HL-60/S4 treated with phorbol 12-myristate 13-acetate at 8.2 ng/mL for 4 days and 3 days (cell line): ENCODE data around the gene CFAP58.

Experiments used
- in situ Hi-C: fragments of 300-500 bp; cut with MboI; formaldehyde crosslinking; loops from 2 replicates; pipeline ENCODE4 v1.15.0; 2022; ENCODE audit warnings: low sequenced_read_pairs

Gene CFAP58

DNA sequence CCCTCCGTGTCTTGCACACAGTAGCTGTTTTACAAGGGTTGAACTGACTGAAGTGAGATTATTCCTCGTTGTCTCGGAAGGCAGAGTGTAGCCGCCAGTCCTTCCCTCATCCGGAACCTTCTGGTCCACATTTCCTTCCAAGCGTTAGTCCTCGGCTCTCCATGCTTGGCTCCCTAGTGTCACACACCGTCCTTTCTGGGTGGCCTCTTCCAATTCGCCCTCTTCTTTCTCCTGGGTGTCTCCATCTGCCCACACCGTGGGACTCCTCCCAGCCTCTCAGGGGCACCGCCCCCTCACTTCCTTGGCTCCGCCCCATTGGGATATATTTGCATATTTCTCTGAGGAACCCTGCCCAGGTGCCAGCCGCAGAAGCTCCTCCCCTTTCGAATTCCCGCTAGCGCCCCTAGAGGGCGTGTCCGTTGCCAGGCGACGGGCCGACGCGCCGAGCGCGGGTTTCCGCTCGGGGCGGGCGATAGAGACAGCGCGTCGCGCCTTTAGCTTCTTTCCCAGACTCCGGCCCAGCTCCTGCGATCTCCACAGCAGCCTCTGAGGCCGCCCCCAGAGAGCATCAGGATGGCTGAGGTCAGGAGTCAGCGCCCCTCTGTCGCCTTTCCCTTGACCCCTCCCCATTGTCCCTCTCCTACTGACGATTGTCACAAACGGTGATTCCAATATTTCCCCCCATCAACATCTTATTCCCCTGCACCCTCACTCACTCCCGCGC, at the start of gene CFAP58:
Gene CFAP58 (plus strand): TSS at position 509 of the 724 bp plus-strand sequence. CDS start 65 bp downstream, at position 574.
- in situ Hi-C loops: no loop called here

DNA sequence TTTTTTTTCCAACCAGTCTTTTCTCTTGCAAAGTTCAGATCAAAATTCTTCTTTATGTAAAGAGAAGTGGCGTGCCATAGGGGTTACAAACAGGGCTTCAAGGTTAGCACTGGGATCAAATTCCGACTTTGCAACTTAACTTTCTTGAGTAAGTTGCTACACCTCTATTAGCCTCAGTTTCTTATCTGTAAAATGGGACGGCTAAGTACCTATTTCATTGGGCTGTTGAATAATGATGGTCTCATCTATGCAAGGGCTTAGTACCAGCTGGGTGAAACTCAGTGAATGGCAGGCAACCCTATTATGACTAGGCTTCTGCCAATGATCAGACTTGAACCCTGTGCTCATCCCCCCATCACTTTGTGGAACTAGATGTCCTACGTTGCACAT, 49.3 kb upstream of the CFAP58 start:
- in situ Hi-C loops: no loop called here

GRCh38 chr10:104304927-104305326, 48.7 kb upstream of the CFAP58 start:
- in situ Hi-C loops: no loop called here

DNA sequence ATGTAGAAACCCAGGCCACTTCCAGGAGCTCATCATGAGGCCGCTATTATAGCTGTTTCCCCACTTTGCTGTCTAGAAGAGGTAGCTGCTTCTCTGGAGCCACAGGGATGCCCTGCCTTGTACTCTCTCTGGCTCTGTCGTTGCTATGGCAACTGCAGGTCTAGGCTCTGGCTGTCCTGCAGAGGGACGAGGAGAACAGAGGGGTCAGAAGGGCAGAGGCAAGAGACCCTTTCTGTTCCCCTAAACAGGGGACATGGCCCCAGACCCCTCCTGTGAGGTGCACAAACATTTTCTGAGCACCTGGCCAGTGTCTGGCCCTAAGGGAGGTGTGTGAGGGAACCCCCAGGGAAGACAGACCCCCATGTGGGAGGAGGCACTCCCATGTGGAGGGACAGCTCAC, 46.7 kb upstream of the CFAP58 start:
- in situ Hi-C loops: no loop called here

- in situ Hi-C loops: no loop called here
Measured at GRCh38 chr10:104307576-104308438, 45.8 kb upstream of the CFAP58 start.

- in situ Hi-C loops: no loop called here
Measured at GRCh38 chr10:104308439-104308903, 45.2 kb upstream of the CFAP58 start.

GRCh38 chr10:104309980-104310978, 43.4 kb upstream of the CFAP58 start:
- in situ Hi-C loops: no loop called here

GRCh38 chr10:104311184-104311720, 42.4 kb upstream of the CFAP58 start:
- in situ Hi-C loops: no loop called here

GRCh38 chr10:104314591-104315485, 38.8 kb upstream of the CFAP58 start:
- in situ Hi-C loops: no loop called here

DNA sequence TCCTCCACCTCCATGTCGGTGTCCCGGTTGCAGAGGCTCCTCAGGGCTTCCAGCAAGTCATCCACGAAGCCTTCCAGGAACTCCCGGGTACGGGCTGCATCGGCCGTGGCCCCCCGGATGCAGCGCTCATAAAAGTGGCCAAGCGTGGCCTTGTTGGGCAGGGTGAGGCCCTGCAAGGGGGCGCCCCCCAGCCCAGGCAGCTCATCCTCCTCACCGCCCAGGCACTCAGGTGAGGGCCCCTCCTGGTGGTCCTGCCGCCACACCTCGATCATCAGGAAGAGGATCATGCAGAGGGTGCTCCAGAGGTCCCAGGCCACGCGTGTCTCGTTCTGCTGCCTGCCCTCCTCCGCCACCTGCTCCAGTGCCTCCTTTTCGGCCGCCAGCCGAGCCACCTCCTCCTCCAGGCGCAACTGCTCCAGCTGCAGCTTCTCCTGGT, 38.1 kb upstream of the CFAP58 start:
- in situ Hi-C loops: no loop called here

- in situ Hi-C loops: no loop called here
Measured at GRCh38 chr10:104316321-104317099, 37.1 kb upstream of the CFAP58 start.

GRCh38 chr10:104317269-104317710, 36.3 kb upstream of the CFAP58 start:
- in situ Hi-C loops: no loop called here

GRCh38 chr10:104317726-104318299, 35.8 kb upstream of the CFAP58 start:
- in situ Hi-C loops: no loop called here

- in situ Hi-C loops: no loop called here
Measured at GRCh38 chr10:104318326-104318725, 35.3 kb upstream of the CFAP58 start.

GRCh38 chr10:104318810-104319741, 34.6 kb upstream of the CFAP58 start:
- in situ Hi-C loops: no loop called here

GRCh38 chr10:104321226-104321625, 32.4 kb upstream of the CFAP58 start:
- in situ Hi-C loops: no loop called here
